Measurements from ENCODE around the gene CACNA1D.

DNA sequence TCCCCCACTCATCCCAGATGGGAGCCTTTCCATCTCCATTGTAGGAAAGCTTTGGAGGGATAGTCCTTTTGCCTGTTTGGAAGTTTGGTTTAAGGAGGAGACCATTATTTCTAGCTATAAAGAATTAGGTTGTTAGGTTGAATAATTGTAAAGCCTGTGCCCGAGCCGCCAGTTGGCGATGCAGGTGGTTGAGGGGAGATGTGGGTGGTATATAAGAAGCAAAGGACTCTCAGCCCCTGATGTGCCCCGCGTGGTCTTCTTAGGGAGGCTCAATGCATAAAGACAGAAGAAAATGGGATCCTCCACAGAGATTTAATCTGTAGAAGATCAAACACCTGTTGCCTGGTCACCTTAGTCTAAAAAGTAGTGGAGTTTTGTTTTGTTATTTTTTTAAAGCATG lies 296.1 kb downstream of the CACNA1D start:
- TF ChIP-seq, protein P1, sequence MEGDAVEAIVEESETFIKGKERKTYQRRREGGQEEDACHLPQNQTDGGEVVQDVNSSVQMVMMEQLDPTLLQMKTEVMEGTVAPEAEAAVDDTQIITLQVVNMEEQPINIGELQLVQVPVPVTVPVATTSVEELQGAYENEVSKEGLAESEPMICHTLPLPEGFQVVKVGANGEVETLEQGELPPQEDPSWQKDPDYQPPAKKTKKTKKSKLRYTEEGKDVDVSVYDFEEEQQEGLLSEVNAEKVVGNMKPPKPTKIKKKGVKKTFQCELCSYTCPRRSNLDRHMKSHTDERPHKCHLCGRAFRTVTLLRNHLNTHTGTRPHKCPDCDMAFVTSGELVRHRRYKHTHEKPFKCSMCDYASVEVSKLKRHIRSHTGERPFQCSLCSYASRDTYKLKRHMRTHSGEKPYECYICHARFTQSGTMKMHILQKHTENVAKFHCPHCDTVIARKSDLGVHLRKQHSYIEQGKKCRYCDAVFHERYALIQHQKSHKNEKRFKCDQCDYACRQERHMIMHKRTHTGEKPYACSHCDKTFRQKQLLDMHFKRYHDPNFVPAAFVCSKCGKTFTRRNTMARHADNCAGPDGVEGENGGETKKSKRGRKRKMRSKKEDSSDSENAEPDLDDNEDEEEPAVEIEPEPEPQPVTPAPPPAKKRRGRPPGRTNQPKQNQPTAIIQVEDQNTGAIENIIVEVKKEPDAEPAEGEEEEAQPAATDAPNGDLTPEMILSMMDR (conservative IDR thresholded peaks at IDR 0.05): no peak
- TF ChIP-seq ZFX (IDR thresholded peaks at IDR 0.05): no peak

Data from C4-2B (cell line).